AG04450 (cell line): ENCODE results near the gene OPALIN. TPM values are rescaled to one million over a fixed set of nuclear protein-coding genes. Genes with fewer than 3 reads are reported as not detected.

ENCODE experiments used
- CTCF ChIA-PET: fragments of 300-600, 350-600 bp; formaldehyde crosslinking; extraction: SDS; loops from one replicate; lab custom pipeline; 2022; ENCODE audit warnings: antibody characterized with exemption, inconsistent platforms; lab: Charles Lee
- POLR2A ChIA-PET: fragments of 350-600 bp; formaldehyde crosslinking; extraction: SDS; loops from one replicate; lab custom pipeline; 2021; ENCODE audit warnings: antibody characterized with exemption, inconsistent platforms; lab: Yijun Ruan, JAX
- DNase-seq: peaks from one replicate; pipeline ENCODE4 v3.0.0-alpha.2; 2011; ENCODE audit warnings: low read depth, low spot score
- H3K27ac ChIP-seq: one replicate; pipeline ENCODE4 v1.5.1; 2012; ENCODE audit warnings: low read depth, low read length, control low read depth
- H3K27me3 ChIP-seq: one replicate; pipeline ENCODE4 v1.6.0; 2012; ENCODE audit warnings: low read length; ENCODE audit not compliant: control insufficient read depth, insufficient read depth
- H3K4me3 ChIP-seq: 2 replicates; pipeline ENCODE4 v1.5.1; 2011; ENCODE audit warnings: mild to moderate bottlenecking, low read depth, low read length, control low read depth
- H3K9me3 ChIP-seq: 2 replicates; pipeline ENCODE4 v1.5.1; 2012; ENCODE audit warnings: low read length; ENCODE audit not compliant: control insufficient read depth, insufficient read depth
- polyA plus RNA-seq: library from polyadenylated mRNA; depleted of rRNA; stranded (reverse); fragments of >200 nt; gene quantifications from 2 replicates; pipeline ENCODE4 v1.2.3, GENCODE V29; 2011
- TF ChIP-seq, protein P1 (sequence below): IDR thresholded peaks from 2 replicates; pipeline ENCODE4 v1.5.1; 2011; ENCODE audit warnings: low read depth, low read length, control low read depth, inconsistent platforms

OPALIN gene
- polyA plus RNA-seq, 1 experiment, result not detected

DNA sequence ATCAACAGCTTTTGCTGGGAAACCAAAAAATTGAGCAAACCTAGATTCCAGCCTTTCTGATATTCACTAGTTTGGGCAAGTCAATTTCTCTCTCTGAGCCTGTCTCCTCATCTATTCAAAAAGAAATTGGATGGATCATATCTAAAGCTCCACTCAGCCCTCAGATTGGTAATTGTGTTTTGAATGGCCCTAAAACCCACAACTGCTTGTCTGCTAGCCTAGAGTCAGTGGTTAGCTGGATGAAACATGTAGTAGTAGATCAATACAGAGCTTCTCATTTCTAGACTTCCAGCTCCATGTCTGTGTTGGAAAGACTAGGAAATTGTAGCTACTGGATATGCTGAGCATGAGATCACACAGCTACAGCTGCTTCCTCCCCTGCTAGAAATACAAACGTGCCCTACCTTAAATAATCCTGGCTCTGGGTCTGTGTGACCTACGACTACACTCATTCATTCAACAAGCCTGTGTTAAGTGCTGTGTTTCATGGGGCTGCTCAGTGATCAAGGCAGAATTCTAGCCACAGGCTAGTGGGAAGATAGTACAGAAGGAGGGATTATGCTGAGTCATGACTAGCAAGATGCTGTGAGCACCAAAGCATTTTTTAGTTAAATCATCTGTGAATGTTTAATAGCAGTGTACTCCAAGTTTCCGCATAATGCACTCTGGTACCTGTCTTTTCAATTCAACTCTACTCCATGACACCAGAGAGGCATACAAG, 38.9 kb downstream of the OPALIN start:
- no peaks in the 10 kb centered on the region for H3K27me3 ChIP-seq
- CTCF ChIA-PET, result interaction anchor here (0.9 to 2.1 kb wide), 4 partner anchors 14 to 303 kb away, joined by 3 to 8 read pairs (median 6); no protein-coding TSS in a partner anchor
- H3K4me3 ChIP-seq, result no peak overlapping the region
- no peak overlapping the region for H3K27ac ChIP-seq
- no peaks in the 10 kb centered on the region for H3K9me3 ChIP-seq
- TF ChIP-seq, protein P1, sequence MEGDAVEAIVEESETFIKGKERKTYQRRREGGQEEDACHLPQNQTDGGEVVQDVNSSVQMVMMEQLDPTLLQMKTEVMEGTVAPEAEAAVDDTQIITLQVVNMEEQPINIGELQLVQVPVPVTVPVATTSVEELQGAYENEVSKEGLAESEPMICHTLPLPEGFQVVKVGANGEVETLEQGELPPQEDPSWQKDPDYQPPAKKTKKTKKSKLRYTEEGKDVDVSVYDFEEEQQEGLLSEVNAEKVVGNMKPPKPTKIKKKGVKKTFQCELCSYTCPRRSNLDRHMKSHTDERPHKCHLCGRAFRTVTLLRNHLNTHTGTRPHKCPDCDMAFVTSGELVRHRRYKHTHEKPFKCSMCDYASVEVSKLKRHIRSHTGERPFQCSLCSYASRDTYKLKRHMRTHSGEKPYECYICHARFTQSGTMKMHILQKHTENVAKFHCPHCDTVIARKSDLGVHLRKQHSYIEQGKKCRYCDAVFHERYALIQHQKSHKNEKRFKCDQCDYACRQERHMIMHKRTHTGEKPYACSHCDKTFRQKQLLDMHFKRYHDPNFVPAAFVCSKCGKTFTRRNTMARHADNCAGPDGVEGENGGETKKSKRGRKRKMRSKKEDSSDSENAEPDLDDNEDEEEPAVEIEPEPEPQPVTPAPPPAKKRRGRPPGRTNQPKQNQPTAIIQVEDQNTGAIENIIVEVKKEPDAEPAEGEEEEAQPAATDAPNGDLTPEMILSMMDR, result no peak
- no peak for DNase-seq
- POLR2A ChIA-PET, result no interaction called here

- TF ChIP-seq, protein P1, result no peak
- Histone ChIP-seq H3K27ac (no peak overlapping the region), H3K9me3 (no peaks in the 10 kb centered on the region), H3K27me3 (no peaks in the 10 kb centered on the region), H3K4me3 (no peak overlapping the region)
- POLR2A ChIA-PET, result no interaction called here
- CTCF ChIA-PET, result interaction anchor here (2.6 kb wide), 1 partner anchor 18 kb away, joined by 9 read pairs; no protein-coding TSS in a partner anchor
- no peak for DNase-seq
Measured at GRCh38 chr10:96317067-96317833, 41.6 kb downstream of the OPALIN start.

GRCh38 chr10:96313344-96313743, 45.5 kb downstream of the OPALIN start:
- POLR2A ChIA-PET, result no interaction called here
- Histone ChIP-seq H3K4me3 (no peak overlapping the region), H3K27me3 (no peaks in the 10 kb centered on the region), H3K27ac (no peak overlapping the region), H3K9me3 (no peaks in the 10 kb centered on the region)
- DNase-seq, result no peak
- CTCF ChIA-PET, result no interaction called here
- TF ChIP-seq, protein P1, result no peak

GRCh38 chr10:96311180-96311715, 47.6 kb downstream of the OPALIN start:
- no peak for DNase-seq
- TF ChIP-seq, protein P1, result no peak
- Histone ChIP-seq H3K27me3 (no peaks in the 10 kb centered on the region), H3K4me3 (no peak overlapping the region), H3K27ac (no peak overlapping the region), H3K9me3 (no peaks in the 10 kb centered on the region)
- ChIA-PET POLR2A (no interaction called here), CTCF (no interaction called here)

- POLR2A ChIA-PET, result no interaction called here
- Histone ChIP-seq H3K4me3 (no peak overlapping the region), H3K27ac (no peak overlapping the region), H3K27me3 (no peaks in the 10 kb centered on the region), H3K9me3 (no peaks in the 10 kb centered on the region)
- TF ChIP-seq, protein P1, result no peak
- CTCF ChIA-PET, result no interaction called here
- no peak for DNase-seq
Measured at GRCh38 chr10:96310321-96310669, 48.5 kb downstream of the OPALIN start.
